Central memory CD8-positive, alpha-beta T cell (primary cell): ENCODE measurements around the gene GALNT14.

Experiments used
- ATAC-seq: fragments of 150-1000 bp; cut with Tn5 transposase; replicated peaks from 2 replicates; pipeline ENCODE4 v1.10.0; 2022; ENCODE audit warnings: mild to moderate bottlenecking, moderate FRiP score, moderate number of reproducible peaks; ENCODE audit not compliant: poor library complexity, severe bottlenecking; ENCODE audit errors: extremely low read depth
- DNase-seq, 2 donors: peaks; one replicate each; pipeline ENCODE4 v3.0.0; 2021; ENCODE audit warnings: low spot score in 2 of 2
- H3K27ac Mint-ChIP-seq: one replicate; pipeline ENCODE4 v1.8.0; 2022; ENCODE audit warnings: low read depth, mild to moderate bottlenecking, moderate library complexity, mixed read lengths
- H3K27me3 Mint-ChIP-seq: one replicate; pipeline ENCODE4 v1.8.0; 2022; ENCODE audit warnings: mixed read lengths
- H3K36me3 Mint-ChIP-seq: one replicate; pipeline ENCODE4 v1.8.0; 2022; ENCODE audit warnings: mild to moderate bottlenecking, moderate library complexity, mixed read lengths; ENCODE audit not compliant: insufficient read depth
- H3K4me1 Mint-ChIP-seq: one replicate; pipeline ENCODE4 v1.8.0; 2022; ENCODE audit warnings: mixed read lengths
- H3K4me3 Mint-ChIP-seq: one replicate; pipeline ENCODE4 v1.8.0; 2022; ENCODE audit warnings: mild to moderate bottlenecking, moderate library complexity, mixed read lengths
- H3K9me3 Mint-ChIP-seq: one replicate; pipeline ENCODE4 v1.8.0; 2022; ENCODE audit warnings: mixed read lengths

GALNT14 gene

GRCh38 chr2:31078579-31079105 is 59.6 kb downstream of the GALNT14 start:
- H3K9me3 Mint-ChIP-seq = no peaks in the 10 kb centered on the region

GRCh38 chr2:31078011-31078410 is 60.2 kb downstream of the GALNT14 start:
- DNase-seq (no peak), ATAC-seq (no peak)
- no peak overlapping the region for H3K4me3 Mint-ChIP-seq
- peaks cover 48% of the 10 kb centered on the region for H3K27me3 Mint-ChIP-seq
- H3K9me3 Mint-ChIP-seq = no peaks in the 10 kb centered on the region
- H3K27ac Mint-ChIP-seq = no peak overlapping the region
- no peaks in the 10 kb centered on the region for H3K4me1 Mint-ChIP-seq
- peaks cover 2% of the 10 kb centered on the region for H3K36me3 Mint-ChIP-seq

More at GRCh38 chr2:31078579-31079105, 59.6 kb downstream of the GALNT14 start:
- peaks cover 2% of the 10 kb centered on the region for H3K36me3 Mint-ChIP-seq
- no peaks in the 10 kb centered on the region for H3K4me1 Mint-ChIP-seq
- peaks cover 48% of the 10 kb centered on the region for H3K27me3 Mint-ChIP-seq
- no peak for ATAC-seq
- H3K27ac Mint-ChIP-seq = no peak overlapping the region
- DNase-seq = no peak
- H3K4me3 Mint-ChIP-seq = no peak overlapping the region

- no peak for DNase-seq
- Mint-ChIP-seq H3K27ac (no peak overlapping the region), H3K27me3 (peaks cover 54% of the 10 kb centered on the region), H3K9me3 (no peaks in the 10 kb centered on the region), H3K4me1 (no peaks in the 10 kb centered on the region), H3K4me3 (no peak overlapping the region), H3K36me3 (peaks cover 2% of the 10 kb centered on the region)
- no peak for ATAC-seq
Measured at GRCh38 chr2:31075941-31076590, 62.2 kb downstream of the GALNT14 start.

DNA sequence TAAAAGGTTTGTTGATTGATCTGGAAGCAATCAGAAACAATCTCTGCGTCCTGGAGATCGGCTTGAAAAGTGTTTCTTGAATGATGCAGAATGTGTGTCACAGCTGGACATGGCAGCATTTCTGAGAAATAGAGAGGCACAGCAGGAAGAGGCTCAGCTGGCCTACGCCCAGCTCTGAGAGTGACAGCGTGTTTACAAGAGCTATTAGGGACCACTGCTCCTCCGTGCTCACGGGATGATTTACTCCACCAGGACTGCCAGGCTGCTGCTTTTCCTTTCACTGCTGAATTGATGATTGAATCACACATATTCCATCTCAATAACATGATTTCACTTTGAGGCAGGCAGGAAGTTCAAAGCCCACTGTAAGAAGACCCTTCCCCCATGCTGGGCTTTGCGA is 62.8 kb downstream of the GALNT14 start:
- no peaks in the 10 kb centered on the region for H3K4me1 Mint-ChIP-seq
- peaks cover 54% of the 10 kb centered on the region for H3K27me3 Mint-ChIP-seq
- ATAC-seq (no peak), DNase-seq (no peak)
- H3K27ac Mint-ChIP-seq = no peak overlapping the region
- no peak overlapping the region for H3K4me3 Mint-ChIP-seq
- peaks cover 2% of the 10 kb centered on the region for H3K36me3 Mint-ChIP-seq
- no peaks in the 10 kb centered on the region for H3K9me3 Mint-ChIP-seq

DNA sequence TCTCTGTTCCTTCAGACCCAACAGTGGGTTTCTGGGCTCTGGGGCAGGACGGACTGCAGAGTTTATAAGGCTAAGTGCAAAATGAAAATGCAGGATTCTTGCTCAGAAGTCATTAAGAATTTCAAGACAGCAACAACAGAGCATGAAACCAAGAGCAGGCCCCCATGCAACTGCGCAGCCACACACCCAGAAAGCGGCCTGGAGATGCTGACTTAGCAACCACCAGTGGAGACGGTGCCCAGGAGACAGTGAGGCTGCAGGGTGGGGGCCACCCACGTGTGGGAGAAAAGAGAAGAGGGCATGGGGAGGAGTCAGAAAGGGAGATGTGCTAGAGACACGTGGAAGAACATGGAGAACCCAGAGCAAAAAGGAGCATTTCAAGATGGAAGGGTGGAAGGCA is 66.5 kb downstream of the GALNT14 start:
- peaks cover 40% of the 10 kb centered on the region for H3K27me3 Mint-ChIP-seq
- H3K36me3 Mint-ChIP-seq = no peaks in the 10 kb centered on the region
- H3K4me1 Mint-ChIP-seq = no peaks in the 10 kb centered on the region
- H3K27ac Mint-ChIP-seq = no peak overlapping the region
- DNase-seq (no peak), ATAC-seq (no peak)
- H3K9me3 Mint-ChIP-seq = no peaks in the 10 kb centered on the region
- no peak overlapping the region for H3K4me3 Mint-ChIP-seq

DNA sequence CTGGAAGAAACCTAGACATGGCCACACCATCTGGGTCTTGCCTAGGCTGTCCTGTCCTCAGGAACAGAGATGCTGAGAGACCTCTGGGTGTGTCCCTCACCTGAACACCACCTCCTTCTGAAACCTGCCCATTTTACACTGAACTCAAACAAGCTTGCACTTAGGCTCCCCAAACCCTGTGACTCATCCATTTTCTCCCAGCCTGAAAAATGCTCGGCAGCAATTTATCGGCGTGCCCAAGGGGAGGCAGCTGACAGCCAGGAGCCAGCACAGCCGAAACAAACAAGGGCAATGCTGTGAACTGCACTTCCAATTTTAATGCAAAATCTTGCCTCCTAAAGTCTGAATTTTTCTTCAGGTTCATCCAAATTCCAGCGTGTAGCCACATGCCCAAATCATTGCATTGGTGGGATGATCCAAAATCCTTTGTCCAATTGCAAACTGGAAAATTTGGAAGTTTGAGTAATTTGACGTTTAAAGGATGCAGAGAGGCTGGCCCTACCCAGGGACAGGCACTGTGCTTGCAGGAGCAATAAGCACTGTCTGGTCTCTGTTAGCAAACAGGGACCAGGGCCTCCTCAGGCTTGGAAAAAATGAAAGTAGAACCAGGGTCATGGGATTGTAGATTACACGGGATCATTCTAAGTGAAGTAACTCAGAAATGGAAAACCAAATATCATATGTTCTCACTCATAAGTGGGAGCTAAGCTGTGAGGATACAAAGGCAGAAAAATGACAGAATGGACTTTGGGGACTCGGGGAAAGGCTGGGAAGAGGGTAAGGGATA is 67.7 kb downstream of the GALNT14 start:
- no peaks in the 10 kb centered on the region for H3K9me3 Mint-ChIP-seq
- ATAC-seq (no peak), DNase-seq (no peak)
- no peaks in the 10 kb centered on the region for H3K4me1 Mint-ChIP-seq
- peaks cover 42% of the 10 kb centered on the region for H3K27me3 Mint-ChIP-seq
- no peak overlapping the region for H3K4me3 Mint-ChIP-seq
- H3K36me3 Mint-ChIP-seq = no peaks in the 10 kb centered on the region
- no peak overlapping the region for H3K27ac Mint-ChIP-seq

GRCh38 chr2:31069643-31070325 is 68.5 kb downstream of the GALNT14 start:
- Mint-ChIP-seq H3K9me3 (no peaks in the 10 kb centered on the region), H3K4me3 (no peak overlapping the region), H3K27ac (no peak overlapping the region), H3K4me1 (no peaks in the 10 kb centered on the region), H3K27me3 (peaks cover 42% of the 10 kb centered on the region), H3K36me3 (no peaks in the 10 kb centered on the region)
- no peak for ATAC-seq
- no peak for DNase-seq

DNA sequence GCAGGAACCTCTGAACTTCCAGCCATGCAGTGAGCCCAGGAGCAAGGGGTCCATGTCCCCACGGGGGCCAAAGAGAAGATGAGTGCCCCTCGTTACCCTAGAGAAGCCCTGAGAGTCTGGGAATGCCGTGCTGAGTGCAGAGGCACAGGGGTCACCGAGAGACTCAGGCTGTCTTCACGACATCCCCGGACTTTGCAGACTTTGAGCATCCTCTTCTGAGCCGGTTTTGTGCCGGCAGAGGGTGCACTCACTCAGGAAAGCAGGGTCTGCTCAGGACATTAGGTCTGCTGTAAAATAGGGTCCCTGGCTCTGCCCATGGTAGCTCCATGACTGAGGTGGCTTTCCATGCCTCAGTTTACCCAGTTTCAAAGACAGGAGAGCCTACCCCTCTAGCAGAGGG is 71.0 kb downstream of the GALNT14 start:
- ATAC-seq (no peak), DNase-seq (no peak)
- Mint-ChIP-seq H3K27ac (no peak overlapping the region), H3K4me1 (no peaks in the 10 kb centered on the region), H3K27me3 (peaks cover 22% of the 10 kb centered on the region), H3K36me3 (no peaks in the 10 kb centered on the region), H3K4me3 (no peak overlapping the region), H3K9me3 (no peaks in the 10 kb centered on the region)

GRCh38 chr2:31066551-31066950 is 71.7 kb downstream of the GALNT14 start:
- DNase-seq = no peak

GRCh38 chr2:31066086-31066485 is 72.2 kb downstream of the GALNT14 start:
- Mint-ChIP-seq H3K36me3 (no peaks in the 10 kb centered on the region), H3K9me3 (no peaks in the 10 kb centered on the region)
- no peak for DNase-seq

More at GRCh38 chr2:31066551-31066950, 71.7 kb downstream of the GALNT14 start:
- Mint-ChIP-seq H3K36me3 (no peaks in the 10 kb centered on the region), H3K9me3 (no peaks in the 10 kb centered on the region), H3K4me1 (no peaks in the 10 kb centered on the region), H3K27me3 (peaks cover 18% of the 10 kb centered on the region), H3K4me3 (no peak overlapping the region), H3K27ac (no peak overlapping the region)
- ATAC-seq = no peak

GRCh38 chr2:31065356-31065755 is 72.9 kb downstream of the GALNT14 start:
- H3K9me3 Mint-ChIP-seq = no peaks in the 10 kb centered on the region
- H3K27me3 Mint-ChIP-seq = peaks cover 18% of the 10 kb centered on the region

More at GRCh38 chr2:31066086-31066485, 72.2 kb downstream of the GALNT14 start:
- ATAC-seq = no peak
- H3K27ac Mint-ChIP-seq = no peak overlapping the region
- no peaks in the 10 kb centered on the region for H3K4me1 Mint-ChIP-seq
- H3K27me3 Mint-ChIP-seq = peaks cover 18% of the 10 kb centered on the region
- no peak overlapping the region for H3K4me3 Mint-ChIP-seq

GRCh38 chr2:31060397-31060796 is 77.8 kb downstream of the GALNT14 start:
- no peak overlapping the region for H3K27ac Mint-ChIP-seq
- peaks cover 21% of the 10 kb centered on the region for H3K27me3 Mint-ChIP-seq
- no peak for ATAC-seq

More at GRCh38 chr2:31065356-31065755, 72.9 kb downstream of the GALNT14 start:
- no peaks in the 10 kb centered on the region for H3K4me1 Mint-ChIP-seq
- no peak overlapping the region for H3K4me3 Mint-ChIP-seq
- DNase-seq = no peak
- ATAC-seq = no peak
- H3K27ac Mint-ChIP-seq = no peak overlapping the region
- no peaks in the 10 kb centered on the region for H3K36me3 Mint-ChIP-seq

More at GRCh38 chr2:31060397-31060796, 77.8 kb downstream of the GALNT14 start:
- no peaks in the 10 kb centered on the region for H3K36me3 Mint-ChIP-seq
- no peak overlapping the region for H3K4me3 Mint-ChIP-seq
- no peak for DNase-seq
- H3K4me1 Mint-ChIP-seq = no peaks in the 10 kb centered on the region
- H3K9me3 Mint-ChIP-seq = no peaks in the 10 kb centered on the region
